GM18517 (cell line): ENCODE data around the gene UXT.

ENCODE experiments used
- ATAC-seq: cut with Tn5 transposase; IDR thresholded peaks from one replicate; pipeline ENCODE4 v1.9.1; 2021; ENCODE audit warnings: mild to moderate bottlenecking, moderate library complexity; ENCODE audit not compliant: unreplicated experiment

The UXT gene

GRCh38 chrX:47649781-47650163, 9.2 kb downstream of the UXT start:
- ATAC-seq, result no peak

- no peak for ATAC-seq
Observed at GRCh38 chrX:47649271-47649670, 9.7 kb downstream of the UXT start.

GRCh38 chrX:47648376-47648775, 10.6 kb downstream of the UXT start:
- no peak for ATAC-seq

- no peak for ATAC-seq
Observed at GRCh38 chrX:47646636-47647035, 12.3 kb downstream of the UXT start.

GRCh38 chrX:47645530-47645929, 13.4 kb downstream of the UXT start:
- no peak for ATAC-seq

- ATAC-seq, result no peak
Observed at GRCh38 chrX:47644557-47645091, 14.4 kb downstream of the UXT start.

GRCh38 chrX:47643926-47644325, 15.1 kb downstream of the UXT start:
- ATAC-seq, result no peak

GRCh38 chrX:47638816-47639215, 20.2 kb downstream of the UXT start:
- ATAC-seq, result no peak

GRCh38 chrX:47637546-47638195, 21.3 kb downstream of the UXT start:
- peak; percentile 72 for ATAC-seq

- no peak for ATAC-seq
Observed at GRCh38 chrX:47634871-47635575, 24.0 kb downstream of the UXT start.

GRCh38 chrX:47633689-47634590, 25.0 kb downstream of the UXT start:
- ATAC-seq, result no peak

GRCh38 chrX:47632666-47633065, 26.3 kb downstream of the UXT start:
- no peak for ATAC-seq

GRCh38 chrX:47631676-47632075, 27.3 kb downstream of the UXT start:
- ATAC-seq, result no peak

GRCh38 chrX:47629419-47630200, 29.4 kb downstream of the UXT start, which contains the start of gene CFP:
Gene CFP, minus strand, starts transcription at chrX:47629930. Its CDS starts 86 bp downstream, at chrX:47629844.
- ATAC-seq, result no peak

- ATAC-seq, result no peak
Observed at GRCh38 chrX:47628982-47629381, 30.0 kb downstream of the UXT start.

GRCh38 chrX:47625365-47625764, 33.6 kb downstream of the UXT start:
- ATAC-seq, result no peak

- ATAC-seq, result no peak
Observed at GRCh38 chrX:47623540-47624027, 35.4 kb downstream of the UXT start.

- no peak for ATAC-seq
Observed at GRCh38 chrX:47621851-47622250, 37.1 kb downstream of the UXT start.

- no peak for ATAC-seq
Observed at GRCh38 chrX:47620303-47620685, 38.7 kb downstream of the UXT start.
